Fibroblast of gingiva (primary cell): ENCODE data around the gene PRKG1.

Experiments used
- DNase-seq: peaks from one replicate; pipeline ENCODE4 v3.0.0-alpha.2; 2011; ENCODE audit warnings: low read depth

PRKG1 gene

GRCh38 chr10:51074238-51075028 is at the start of gene PRKG1:
Gene PRKG1 (plus strand): TSS chr10:51074487.
- DNase-seq = peak; percentile 83

- DNase-seq = no peak
Measured at GRCh38 chr10:51028420-51028819, 45.9 kb upstream of the PRKG1 start.

GRCh38 chr10:51029172-51029641 is 45.1 kb upstream of the PRKG1 start:
- DNase-seq = no peak

- no peak for DNase-seq
Measured at GRCh38 chr10:51030480-51030879, 43.8 kb upstream of the PRKG1 start.

DNA sequence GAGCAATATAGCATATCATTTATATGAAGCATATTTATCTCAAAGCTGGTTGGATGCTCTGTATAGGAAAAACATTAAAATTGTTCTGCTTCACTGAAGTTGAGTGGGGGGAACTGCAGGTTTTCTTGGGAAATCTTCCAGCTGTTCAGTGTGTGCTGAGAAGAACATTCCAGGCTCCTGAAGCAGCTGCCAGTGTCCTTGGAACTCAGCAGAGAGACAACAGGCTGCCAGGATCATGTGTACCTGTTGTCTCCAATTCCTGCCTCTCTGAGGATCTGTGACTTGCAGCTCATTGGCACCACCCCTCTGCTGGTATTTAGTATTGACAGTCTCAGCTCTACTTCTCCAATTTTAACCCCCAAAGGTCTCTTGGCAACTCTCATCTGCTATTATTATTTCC is 42.3 kb upstream of the PRKG1 start:
- DNase-seq = no peak

- no peak for DNase-seq
Measured at GRCh38 chr10:51034769-51035168, 39.5 kb upstream of the PRKG1 start.

DNA sequence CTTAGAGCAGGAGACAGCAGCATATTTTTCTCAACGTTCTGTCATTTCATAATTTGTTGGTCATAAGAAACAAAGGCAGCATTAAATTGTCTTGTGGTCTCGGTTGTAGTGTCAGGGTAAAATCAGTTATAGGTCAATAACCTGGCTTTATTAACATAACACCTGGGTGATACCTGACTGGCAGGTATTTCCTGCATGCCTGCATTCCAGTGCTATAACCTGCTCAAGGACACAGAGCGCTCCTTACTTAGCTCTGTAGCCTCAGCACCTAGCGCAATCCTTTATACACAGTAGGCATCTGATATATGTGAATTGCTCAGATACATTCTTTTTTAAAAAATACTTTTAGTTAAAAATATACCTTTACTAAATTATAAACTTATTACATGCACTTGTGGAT is 38.9 kb upstream of the PRKG1 start:
- no peak for DNase-seq

DNA sequence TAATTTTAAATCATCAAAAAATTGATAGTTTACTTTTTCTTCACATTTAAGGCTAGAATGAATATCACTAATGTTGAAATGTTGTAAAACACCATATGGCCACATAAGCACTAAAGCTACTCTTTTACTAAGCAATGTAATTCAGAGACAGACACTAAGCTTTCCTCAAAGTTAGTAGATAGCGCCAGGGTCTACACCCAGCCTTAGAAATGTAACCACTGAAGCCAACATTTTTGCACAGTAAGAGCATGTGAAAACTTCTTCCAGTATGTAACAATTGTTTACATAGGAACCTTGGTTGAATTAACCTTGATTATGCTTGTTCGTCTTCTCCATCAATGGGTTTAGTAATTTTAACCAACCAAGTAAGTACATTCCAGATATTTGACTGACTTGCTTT is 28.4 kb upstream of the PRKG1 start:
- DNase-seq = no peak

DNA sequence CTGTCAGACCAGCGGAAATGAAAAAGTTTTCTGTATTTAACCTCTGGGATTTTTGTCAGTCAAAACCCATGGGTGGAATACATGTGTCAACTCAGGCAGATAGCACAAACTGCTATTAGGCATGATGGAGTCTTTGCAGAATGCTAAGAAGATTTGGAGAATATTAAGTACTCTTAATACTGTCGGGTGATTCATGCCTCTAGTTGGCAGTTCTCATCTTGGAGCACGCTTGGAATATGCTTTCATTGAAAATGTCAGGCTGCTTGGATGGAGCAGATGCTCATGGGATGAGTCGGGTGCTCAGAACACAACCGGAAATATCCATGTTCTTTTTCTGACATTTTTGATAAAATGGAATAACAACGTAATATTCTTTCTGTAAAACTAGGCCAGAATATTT is 27.6 kb upstream of the PRKG1 start:
- no peak for DNase-seq

- DNase-seq = no peak
Measured at GRCh38 chr10:51047857-51048256, 26.4 kb upstream of the PRKG1 start.

DNA sequence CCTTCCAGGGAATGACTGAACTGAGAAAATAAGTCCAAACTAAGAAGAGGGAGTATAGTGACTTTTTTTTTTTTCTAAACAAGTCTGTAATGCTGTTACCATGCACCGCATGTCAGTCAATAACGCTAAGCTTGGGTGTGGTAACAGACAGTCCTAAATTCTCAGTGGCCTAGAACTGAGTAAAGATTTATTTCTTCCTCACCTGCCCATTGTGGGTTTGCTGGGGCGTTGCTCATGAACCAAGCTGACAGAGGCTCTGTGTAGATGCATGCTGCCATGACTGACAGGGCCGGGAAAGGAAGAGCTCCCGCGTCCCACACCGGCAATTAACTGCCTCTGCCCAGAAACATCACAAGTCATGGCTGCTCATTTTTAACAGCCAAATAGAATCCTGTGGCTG is 25.5 kb upstream of the PRKG1 start:
- no peak for DNase-seq

- no peak for DNase-seq
Measured at GRCh38 chr10:51052163-51052562, 22.1 kb upstream of the PRKG1 start.

DNA sequence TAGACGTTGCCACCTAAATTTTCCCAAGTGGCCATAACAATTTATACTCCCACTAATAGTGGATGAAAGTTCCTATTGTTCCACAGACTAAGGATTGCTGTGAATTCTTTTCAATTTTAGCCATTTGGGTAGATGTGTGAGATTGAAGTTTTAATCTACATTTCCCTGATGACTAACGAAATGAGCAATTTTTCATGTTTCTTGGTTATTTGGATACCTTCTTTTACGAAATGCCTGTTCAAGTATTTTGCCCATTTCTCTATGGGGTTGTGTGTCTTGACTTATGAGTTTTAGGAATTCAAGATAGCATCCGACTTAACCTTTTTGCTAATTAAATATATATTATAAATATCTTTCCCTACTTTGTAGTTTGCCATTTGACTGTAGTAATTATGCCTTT is 16.4 kb upstream of the PRKG1 start:
- DNase-seq = no peak

DNA sequence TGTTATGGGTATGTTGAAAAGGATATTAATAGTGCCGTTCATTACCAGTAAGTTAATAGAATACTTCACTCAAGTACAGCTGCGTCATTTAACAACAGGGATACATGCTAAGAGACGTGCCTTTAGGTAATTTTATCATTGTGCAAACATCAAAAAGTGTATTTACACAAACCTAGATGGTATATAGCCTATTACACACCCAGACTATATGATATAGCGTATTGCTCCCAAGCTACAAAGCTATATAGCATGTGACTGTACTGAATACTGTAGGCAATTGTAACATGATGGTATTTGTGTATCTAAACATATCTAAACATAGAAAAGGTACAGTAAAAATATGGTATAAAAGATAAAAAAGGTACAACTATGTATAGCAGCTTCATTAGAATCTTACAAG is 11.1 kb upstream of the PRKG1 start:
- DNase-seq = no peak

DNA sequence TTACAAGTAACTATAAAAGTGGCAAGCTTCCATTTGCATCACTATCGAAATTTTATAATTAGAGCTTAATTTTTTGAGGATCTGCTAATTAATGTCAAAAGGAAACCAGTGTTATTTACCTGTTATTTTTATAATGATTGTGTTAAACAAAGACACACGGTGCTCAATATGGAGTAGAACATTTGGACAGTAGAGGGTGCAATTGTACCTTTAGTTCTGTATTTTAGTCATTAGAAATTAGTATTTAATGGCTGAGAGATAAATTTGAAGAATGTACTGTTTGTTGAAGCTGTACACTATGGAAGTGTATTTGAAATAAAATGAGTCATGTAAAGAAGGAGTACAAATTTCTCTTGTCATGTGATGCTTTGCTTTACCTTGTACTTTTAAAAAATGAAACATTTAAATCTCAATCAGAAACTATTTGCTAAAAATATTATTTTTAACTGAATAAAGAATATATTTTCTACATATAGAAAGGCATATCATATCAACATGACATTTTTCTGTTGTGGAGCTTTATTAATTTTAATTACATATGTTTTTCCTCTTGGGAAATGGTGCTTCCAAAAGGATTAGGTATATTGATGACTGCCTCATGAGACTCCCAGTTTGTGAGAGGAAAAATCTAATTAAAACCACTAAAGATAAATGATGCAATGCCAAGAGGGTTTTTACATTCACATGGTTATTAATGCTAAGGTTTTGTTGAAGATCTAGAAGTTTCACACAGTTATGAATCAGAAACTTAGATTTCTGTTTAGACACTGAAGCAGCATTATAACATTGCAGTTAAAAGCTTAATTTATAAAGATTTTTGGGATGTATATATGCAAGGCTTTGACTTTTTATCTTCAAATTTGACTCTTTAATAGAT is 10.4 kb upstream of the PRKG1 start:
- DNase-seq = peak; percentile 37

- DNase-seq = no peak
Measured at GRCh38 chr10:51066231-51066630, 8.1 kb upstream of the PRKG1 start.

GRCh38 chr10:51072210-51072609 is 2.1 kb upstream of the PRKG1 start:
- no peak for DNase-seq

- DNase-seq = no peak
Measured at GRCh38 chr10:51072921-51073434, 1.3 kb upstream of the PRKG1 start.

DNA sequence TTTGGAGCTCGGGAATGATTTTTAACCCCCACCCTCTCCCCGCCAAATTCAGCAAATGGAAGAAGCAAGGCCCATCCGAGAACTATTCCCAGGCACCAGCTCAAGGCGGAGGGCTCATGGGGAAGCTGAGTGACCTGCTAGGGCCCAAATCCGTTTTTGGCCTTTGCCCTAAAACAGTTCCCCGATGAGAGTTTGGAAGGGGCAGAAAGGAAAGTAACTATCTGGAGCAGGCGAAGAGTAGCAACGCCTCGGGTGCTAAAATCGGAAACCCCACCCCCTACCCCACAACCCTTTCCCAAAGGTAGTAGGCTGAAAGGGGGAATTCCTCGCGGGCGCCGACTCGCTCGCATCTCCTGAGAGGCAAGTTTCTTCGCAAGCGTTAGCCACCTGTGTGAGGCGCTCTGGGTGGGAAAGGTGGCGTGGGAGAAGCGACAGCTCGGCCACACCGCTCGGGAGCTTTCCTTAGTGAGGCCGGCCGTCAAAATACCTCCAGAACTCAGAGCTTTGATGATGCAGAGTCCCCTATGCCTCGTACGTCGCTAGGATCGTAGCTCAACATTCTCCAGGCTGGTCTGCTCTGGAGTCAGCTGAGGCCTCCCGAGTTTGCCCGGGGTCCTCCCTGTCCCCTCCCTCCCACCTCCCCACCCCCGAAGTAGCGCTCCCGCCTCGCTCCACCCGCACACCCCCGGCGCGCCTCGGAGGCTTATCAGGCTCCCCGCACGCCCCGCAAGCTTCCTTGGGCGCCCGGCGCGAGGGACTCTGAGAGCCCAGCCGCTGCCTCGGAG is 642 bp upstream of the PRKG1 start:
- DNase-seq = peak; percentile 12

- no peak for DNase-seq
Measured at GRCh38 chr10:51075043-51075872, 971 bp downstream of the PRKG1 start.

GRCh38 chr10:51075873-51076229 is 1.6 kb downstream of the PRKG1 start:
- no peak for DNase-seq
